LNCaP clone FGC (cell line): Measurements from ENCODE around the gene HDAC9.
"Not testable (repeated sequence)": the region's sequence is repeated elsewhere in the genome, so short reads cannot be mapped to it uniquely, and the experiment has no call there.

Source experiments
- DNase-seq: peaks from one replicate; pipeline ENCODE4 v3.0.0-alpha.2; 2011; ENCODE audit warnings: low read depth
- H3K4me3 ChIP-seq: 2 replicates; pipeline ENCODE4 v1.5.1; 2011; ENCODE audit warnings: mild to moderate bottlenecking, low read depth, low read length, control low read depth
- CTCF ChIP-seq: IDR thresholded peaks from 2 replicates; pipeline ENCODE4 v1.5.1; 2012; ENCODE audit warnings: mild to moderate bottlenecking; ENCODE audit not compliant: control insufficient read depth, insufficient read depth; ENCODE audit errors: extremely low read depth

The HDAC9 gene

GRCh38 chr7:18958627-18959026, 463.1 kb downstream of the HDAC9 start:
- no peak for DNase-seq
- no peak for TF ChIP-seq CTCF

GRCh38 chr7:18960725-18961124, 465.2 kb downstream of the HDAC9 start:
- no peak for DNase-seq
- no peak overlapping the region for H3K4me3 ChIP-seq
- TF ChIP-seq CTCF, result no peak

More at GRCh38 chr7:18958627-18959026, 463.1 kb downstream of the HDAC9 start:
- no peak overlapping the region for H3K4me3 ChIP-seq

GRCh38 chr7:18962031-18962430, 466.5 kb downstream of the HDAC9 start:
- DNase-seq, result no peak
- no peak for TF ChIP-seq CTCF

GRCh38 chr7:18965657-18966056, 470.1 kb downstream of the HDAC9 start:
- no peak for TF ChIP-seq CTCF
- no peak overlapping the region for H3K4me3 ChIP-seq
- no peak for DNase-seq

More at GRCh38 chr7:18962031-18962430, 466.5 kb downstream of the HDAC9 start:
- no peak overlapping the region for H3K4me3 ChIP-seq

- DNase-seq, H3K4me3 ChIP-seq: not testable (repeated sequence)
These were observed 472.2 kb downstream of the HDAC9 start for GRCh38 chr7:18967755-18968154.

- TF ChIP-seq CTCF, result no peak
- H3K4me3 ChIP-seq, result no peak overlapping the region
- DNase-seq, result no peak
These were observed 476.3 kb downstream of the HDAC9 start for GRCh38 chr7:18971839-18972238.

- TF ChIP-seq CTCF, result no peak
- DNase-seq, result no peak
- no peak overlapping the region for H3K4me3 ChIP-seq
These were observed 479.3 kb downstream of the HDAC9 start for GRCh38 chr7:18974803-18975202.
